Panc1 (cell line): Measurements from ENCODE around the gene FAM120B. TPM values are rescaled to one million over a fixed set of nuclear protein-coding genes. Genes with fewer than 3 reads are reported as not detected.

ENCODE experiments used
- ATAC-seq: fragments of 200-7000 bp; cut with Tn5 transposase; 2 replicates; pipeline ENCODE4 v1.9.1; 2020; ENCODE audit warnings: mild to moderate bottlenecking, moderate library complexity
- BruUV-seq: library from RNA; stranded (reverse); fragments of 400-500 nt; replicated peaks from 2 replicates; lab custom pipeline; 2021; lab: Mats Ljungman, UMichigan
- CTCF ChIA-PET: fragments of 300-600 bp; sonication (Branson Sonifier 250); formaldehyde crosslinking; loops from one replicate; lab custom pipeline; 2022; ENCODE audit warnings: antibody characterized with exemption; lab: Charles Lee
- POLR2A ChIA-PET: fragments of 300-600 bp; sonication (Branson Sonifier 250); formaldehyde crosslinking; loops from one replicate; lab custom pipeline; 2022; ENCODE audit warnings: antibody characterized with exemption; lab: Charles Lee
- DNase-seq: peaks from one replicate; pipeline ENCODE4 v3.0.0-alpha.2; 2010; ENCODE audit warnings: low read depth, low spot score
- H3K27ac ChIP-seq: 2 replicates; pipeline ENCODE4 v1.5.1; 2011; ENCODE audit warnings: mild to moderate bottlenecking, low read length, inconsistent platforms
- H3K27me3 ChIP-seq: fragments of 200-500 bp; sonication (Bioruptor generic); 2 replicates; pipeline ENCODE4 v1.6.0; 2014; ENCODE audit warnings: low read length, inconsistent platforms; ENCODE audit not compliant: control insufficient read depth, insufficient read depth
- H3K36me3 ChIP-seq: fragments of 200-500 bp; sonication (Bioruptor generic); 2 replicates; pipeline ENCODE4 v1.5.1; 2014; ENCODE audit warnings: inconsistent platforms, mild to moderate bottlenecking, low read length, moderate library complexity; ENCODE audit not compliant: control insufficient read depth, insufficient read depth
- H3K4me1 ChIP-seq: 2 replicates; pipeline ENCODE4 v1.5.1; 2011; ENCODE audit warnings: inconsistent platforms, mild to moderate bottlenecking, low read length, moderate library complexity; ENCODE audit not compliant: control insufficient read depth, insufficient read depth
- H3K4me3 ChIP-seq, 2 experiments: 2 replicates each; pipeline ENCODE4 v1.5.1; 2011 to 2012; ENCODE audit warnings: low read depth in 2 of 2, low read length in 2 of 2, mild to moderate bottlenecking in 2 of 2, inconsistent platforms in 1 of 2, moderate library complexity in 1 of 2
- H3K9me3 ChIP-seq: fragments of 200-500 bp; sonication (Bioruptor generic); 2 replicates; pipeline ENCODE4 v1.5.1; 2014; ENCODE audit warnings: low read depth, mild to moderate bottlenecking, inconsistent platforms, low read length, moderate library complexity; ENCODE audit not compliant: control insufficient read depth, insufficient read depth
- POLR2AphosphoS5 ChIP-seq: IDR thresholded peaks from 2 replicates; pipeline ENCODE4 v1.6.1; 2012; ENCODE audit warnings: mild to moderate bottlenecking, low read depth, low read length, moderate library complexity
- SIN3A ChIP-seq: IDR thresholded peaks from 2 replicates; pipeline ENCODE4 v1.6.1; 2012; ENCODE audit warnings: low read depth, mild to moderate bottlenecking, low read length, moderate library complexity, borderline replicate concordance; ENCODE audit not compliant: insufficient read depth
- TCF7L2 ChIP-seq: IDR thresholded peaks from 2 replicates; pipeline ENCODE4 v1.6.1; 2011; ENCODE audit warnings: mild to moderate bottlenecking, low read depth, low read length, inconsistent platforms
- in situ Hi-C: cut with HindIII; loops from 2 replicates; pipeline ENCODE4 v1.10.0; 2016; ENCODE audit warnings: low sequenced_read_pairs, low pct_unique_long_range_greater_than_20kb
- intact Hi-C: fragments of 100-400 bp; cut with micrococcal nuclease; formaldehyde crosslinking; loops from one replicate; pipeline ENCODE4 v1.10.0; 2022; ENCODE audit not compliant: unreplicated experiment
- total RNA-seq: library from RNA; stranded (reverse); gene quantifications from one replicate; pipeline ENCODE4 v1.2.1, GENCODE V29; 2021; ENCODE audit not compliant: unreplicated experiment
- TF ChIP-seq, protein P1 (sequence below), 2 experiments: IDR thresholded peaks; 2 replicates each; pipeline ENCODE4 v1.6.1; 2011 to 2012; ENCODE audit warnings: low read depth in 2 of 2, control low read depth in 1 of 2, low read length in 1 of 2, mild to moderate bottlenecking in 1 of 2, moderate library complexity in 1 of 2; ENCODE audit not compliant: insufficient read depth in 1 of 2
- TF ChIP-seq, protein P2 (sequence below): fragments of 450-650 bp; IDR thresholded peaks from 2 replicates; pipeline ENCODE4 v1.5.1; 2017; ENCODE audit warnings: mild to moderate bottlenecking

The FAM120B gene
- total RNA-seq, 1 experiment from 2014 or later, result 38.0 TPM

DNA sequence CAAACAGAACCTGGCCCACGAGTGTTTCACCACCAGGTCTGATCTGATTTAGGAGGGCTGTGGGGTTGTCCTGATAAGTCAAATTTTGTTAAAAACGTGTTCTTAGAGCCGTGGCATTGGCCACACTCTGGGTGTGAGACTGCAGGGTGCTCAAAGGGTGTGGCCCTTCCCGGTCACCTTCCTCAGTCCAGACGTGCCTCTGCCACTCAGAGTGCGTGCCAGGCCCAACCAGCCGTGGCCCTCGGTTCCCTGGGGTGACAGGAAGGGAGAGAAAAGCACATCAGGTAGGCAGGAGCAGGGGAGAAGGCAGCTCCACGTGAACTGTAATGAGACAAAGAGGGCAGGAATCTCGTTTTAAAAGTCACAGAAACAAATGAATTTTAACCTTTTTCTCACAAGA, 115.4 kb downstream of the FAM120B start:
- ChIA-PET CTCF (no interaction called here), POLR2A (no interaction called here)
- intact Hi-C loops, result no loop called here
- Histone ChIP-seq H3K4me1 (no peaks in the 10 kb centered on the region), H3K4me3 (no peak overlapping the region), H3K36me3 (no peaks in the 10 kb centered on the region), H3K27ac (no peak overlapping the region), H3K27me3 (no peaks in the 10 kb centered on the region), H3K9me3 (no peaks in the 10 kb centered on the region)
- in situ Hi-C loops, result no loop called here
- no TSS peak for BruUV-seq
- DNase-seq (no peak), ATAC-seq (no peak)
- no peak for TF ChIP-seq SIN3A
- TF ChIP-seq, protein P1, sequence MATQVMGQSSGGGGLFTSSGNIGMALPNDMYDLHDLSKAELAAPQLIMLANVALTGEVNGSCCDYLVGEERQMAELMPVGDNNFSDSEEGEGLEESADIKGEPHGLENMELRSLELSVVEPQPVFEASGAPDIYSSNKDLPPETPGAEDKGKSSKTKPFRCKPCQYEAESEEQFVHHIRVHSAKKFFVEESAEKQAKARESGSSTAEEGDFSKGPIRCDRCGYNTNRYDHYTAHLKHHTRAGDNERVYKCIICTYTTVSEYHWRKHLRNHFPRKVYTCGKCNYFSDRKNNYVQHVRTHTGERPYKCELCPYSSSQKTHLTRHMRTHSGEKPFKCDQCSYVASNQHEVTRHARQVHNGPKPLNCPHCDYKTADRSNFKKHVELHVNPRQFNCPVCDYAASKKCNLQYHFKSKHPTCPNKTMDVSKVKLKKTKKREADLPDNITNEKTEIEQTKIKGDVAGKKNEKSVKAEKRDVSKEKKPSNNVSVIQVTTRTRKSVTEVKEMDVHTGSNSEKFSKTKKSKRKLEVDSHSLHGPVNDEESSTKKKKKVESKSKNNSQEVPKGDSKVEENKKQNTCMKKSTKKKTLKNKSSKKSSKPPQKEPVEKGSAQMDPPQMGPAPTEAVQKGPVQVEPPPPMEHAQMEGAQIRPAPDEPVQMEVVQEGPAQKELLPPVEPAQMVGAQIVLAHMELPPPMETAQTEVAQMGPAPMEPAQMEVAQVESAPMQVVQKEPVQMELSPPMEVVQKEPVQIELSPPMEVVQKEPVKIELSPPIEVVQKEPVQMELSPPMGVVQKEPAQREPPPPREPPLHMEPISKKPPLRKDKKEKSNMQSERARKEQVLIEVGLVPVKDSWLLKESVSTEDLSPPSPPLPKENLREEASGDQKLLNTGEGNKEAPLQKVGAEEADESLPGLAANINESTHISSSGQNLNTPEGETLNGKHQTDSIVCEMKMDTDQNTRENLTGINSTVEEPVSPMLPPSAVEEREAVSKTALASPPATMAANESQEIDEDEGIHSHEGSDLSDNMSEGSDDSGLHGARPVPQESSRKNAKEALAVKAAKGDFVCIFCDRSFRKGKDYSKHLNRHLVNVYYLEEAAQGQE (IDR thresholded peaks at IDR 0.05; ENCODE audit: insufficient read depth in 1 of 2, low read depth in 2 of 2, low read length in 1 of 2), result no peak
- TF ChIP-seq TCF7L2, result no peak
- TF ChIP-seq, protein P2, sequence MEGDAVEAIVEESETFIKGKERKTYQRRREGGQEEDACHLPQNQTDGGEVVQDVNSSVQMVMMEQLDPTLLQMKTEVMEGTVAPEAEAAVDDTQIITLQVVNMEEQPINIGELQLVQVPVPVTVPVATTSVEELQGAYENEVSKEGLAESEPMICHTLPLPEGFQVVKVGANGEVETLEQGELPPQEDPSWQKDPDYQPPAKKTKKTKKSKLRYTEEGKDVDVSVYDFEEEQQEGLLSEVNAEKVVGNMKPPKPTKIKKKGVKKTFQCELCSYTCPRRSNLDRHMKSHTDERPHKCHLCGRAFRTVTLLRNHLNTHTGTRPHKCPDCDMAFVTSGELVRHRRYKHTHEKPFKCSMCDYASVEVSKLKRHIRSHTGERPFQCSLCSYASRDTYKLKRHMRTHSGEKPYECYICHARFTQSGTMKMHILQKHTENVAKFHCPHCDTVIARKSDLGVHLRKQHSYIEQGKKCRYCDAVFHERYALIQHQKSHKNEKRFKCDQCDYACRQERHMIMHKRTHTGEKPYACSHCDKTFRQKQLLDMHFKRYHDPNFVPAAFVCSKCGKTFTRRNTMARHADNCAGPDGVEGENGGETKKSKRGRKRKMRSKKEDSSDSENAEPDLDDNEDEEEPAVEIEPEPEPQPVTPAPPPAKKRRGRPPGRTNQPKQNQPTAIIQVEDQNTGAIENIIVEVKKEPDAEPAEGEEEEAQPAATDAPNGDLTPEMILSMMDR, result no peak
- no peak for TF ChIP-seq POLR2AphosphoS5

DNA sequence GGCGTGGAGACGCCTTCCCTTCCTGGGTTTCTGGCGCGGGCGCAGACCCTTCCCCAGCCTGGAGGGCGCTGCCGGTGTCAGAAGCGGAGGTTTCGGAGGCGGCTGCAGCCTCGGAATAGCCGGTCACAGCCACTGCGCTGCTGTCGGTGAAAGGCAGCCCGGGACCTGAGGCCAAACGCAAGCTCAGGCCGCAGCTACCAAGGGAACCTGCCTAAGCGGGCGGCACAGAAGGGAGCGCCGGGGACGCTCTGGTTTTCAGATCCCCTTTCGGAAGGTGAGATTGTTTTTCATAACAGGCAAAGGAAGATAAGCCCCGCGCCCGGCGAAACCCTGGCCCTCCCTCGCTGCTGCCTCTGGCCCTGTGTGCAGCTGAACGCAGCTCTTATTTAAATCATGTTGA, 116.5 kb downstream of the FAM120B start:
- ATAC-seq (no peak), DNase-seq (no peak)
- BruUV-seq, result no TSS peak
- ChIA-PET POLR2A (no interaction called here), CTCF (no interaction called here)
- TF ChIP-seq, protein P2, result no peak
- no peak for TF ChIP-seq POLR2AphosphoS5
- TF ChIP-seq TCF7L2, result no peak
- TF ChIP-seq SIN3A, result no peak
- TF ChIP-seq, protein P1 (IDR thresholded peaks at IDR 0.05; ENCODE audit: insufficient read depth in 1 of 2, low read depth in 2 of 2, low read length in 1 of 2), result no peak
- H3K4me1 ChIP-seq, result no peaks in the 10 kb centered on the region
- in situ Hi-C loops (no loop called here), intact Hi-C loops (no loop called here)
- peaks cover 9% of the 10 kb centered on the region for H3K27me3 ChIP-seq
- no peaks in the 10 kb centered on the region for H3K36me3 ChIP-seq
- H3K9me3 ChIP-seq, result no peaks in the 10 kb centered on the region
- no peak overlapping the region for H3K4me3 ChIP-seq
- no peak overlapping the region for H3K27ac ChIP-seq
